ENCODE measurements around the gene INAFM1. TPM values are rescaled to one million over a fixed set of nuclear protein-coding genes. Genes with fewer than 3 reads are reported as not detected.

The INAFM1 gene
- total and polyA plus RNA-seq, 9 of the 15 experiments (the other 6 are each of a cell fraction or from before 2014, with no cell fraction given) = 0.71 to 30.9 (median 3.1) TPM

DNA sequence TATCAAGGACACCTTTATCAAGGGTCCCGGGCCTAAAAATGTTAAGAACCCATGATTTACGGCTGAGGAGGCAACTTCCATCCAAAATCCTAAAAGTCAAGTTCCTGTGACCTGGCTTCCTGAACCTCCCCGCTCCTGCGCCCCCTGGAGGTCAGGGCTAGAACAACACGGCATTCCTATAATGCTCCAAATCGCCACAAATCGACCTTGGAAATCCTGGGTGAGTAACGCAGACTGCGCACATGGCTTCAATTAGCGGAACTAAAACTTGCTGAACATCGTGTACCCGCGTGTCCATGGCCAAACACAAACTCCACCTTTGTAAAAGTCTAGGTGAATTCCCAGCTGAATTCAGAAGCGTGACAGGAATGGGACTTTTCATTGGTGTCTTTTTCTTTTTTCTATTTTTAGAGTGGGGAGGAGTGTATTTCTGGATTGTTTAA lies 30.6 kb downstream of the INAFM1 start (continued):
- no peak for TF ChIP-seq CEBPZ (IDR thresholded peaks at IDR 0.05; ENCODE audit: borderline replicate concordance, low read depth, low read length)
- TF ChIP-seq RAD51 (IDR thresholded peaks at IDR 0.05; ENCODE audit: borderline replicate concordance, low read depth) = no peak
- TF ChIP-seq ZNF431 (CRISPR knock-in tag; IDR thresholded peaks at IDR 0.05) = no peak
- peak; percentile 41; the same call in 1 of the 2 replicates for TF ChIP-seq HCFC1 (IDR thresholded peaks at IDR 0.05; ENCODE audit: low read depth, low read length)
- TF ChIP-seq RB1 (IDR thresholded peaks at IDR 0.05; ENCODE audit: low read depth) = no peak
- TF ChIP-seq XRCC5 (IDR thresholded peaks at IDR 0.05; ENCODE audit: low read depth, low read length) = peak; percentile 86
- no peak for TF ChIP-seq ARID4B (CRISPR knock-in tag; IDR thresholded peaks at IDR 0.05)
- no peak for TF ChIP-seq ZNF644 (tag; IDR thresholded peaks at IDR 0.05; ENCODE audit: low read depth)
- TF ChIP-seq POLR2AphosphoS5 (IDR thresholded peaks at IDR 0.05; ENCODE audit: control insufficient read depth, insufficient read depth, low read depth, low read length) = no peak
- TF ChIP-seq CHCHD3 (CRISPR knock-in tag; IDR thresholded peaks at IDR 0.05) = no peak
- TF ChIP-seq FIP1L1 (IDR thresholded peaks at IDR 0.05; ENCODE audit: low read depth, low read length, poor library complexity, severe bottlenecking) = no peak
- no peak for TF ChIP-seq MIER1 (IDR thresholded peaks at IDR 0.05; ENCODE audit: low read depth)
- 0 out of 3 replicates have a peak, but pooled peaks of 1 of the 2 experiments have one; percentile 45 for TF ChIP-seq CBX3 (IDR thresholded peaks at IDR 0.05; ENCODE audit: borderline replicate concordance in 1 of 2, low read length in 2 of 2)

Measured in K562 (cell line).